Measurements from ENCODE around the gene JAKMIP1.

Gene JAKMIP1

GRCh38 chr4:6200011-6200921 is at the start of gene JAKMIP1:
Gene JAKMIP1, minus strand, starts transcription at chr4:6200549. Its CDS starts 87,699 bp downstream, at chr4:6112850.
- DNase-seq = peak; percentile 54

- no peak for DNase-seq
Observed at GRCh38 chr4:6248394-6248793, 48.0 kb upstream of the JAKMIP1 start.

- no peak for DNase-seq
Observed at GRCh38 chr4:6246170-6246634, 45.9 kb upstream of the JAKMIP1 start.

- DNase-seq = no peak
Observed at GRCh38 chr4:6245246-6246169, 45.2 kb upstream of the JAKMIP1 start.

GRCh38 chr4:6242271-6243029 is 42.1 kb upstream of the JAKMIP1 start:
- DNase-seq = no peak

GRCh38 chr4:6241062-6241845 is 40.9 kb upstream of the JAKMIP1 start:
- DNase-seq = no peak

GRCh38 chr4:6239968-6240367 is 39.6 kb upstream of the JAKMIP1 start:
- DNase-seq = no peak

- no peak for DNase-seq
Observed at GRCh38 chr4:6239486-6239885, 39.1 kb upstream of the JAKMIP1 start.

- no peak for DNase-seq
Observed at GRCh38 chr4:6236816-6237390, 36.6 kb upstream of the JAKMIP1 start.

- DNase-seq = no peak
Observed at GRCh38 chr4:6235901-6236640, 35.7 kb upstream of the JAKMIP1 start.

- no peak for DNase-seq
Observed at GRCh38 chr4:6235012-6235411, 34.7 kb upstream of the JAKMIP1 start.

GRCh38 chr4:6233929-6234328 is 33.6 kb upstream of the JAKMIP1 start:
- no peak for DNase-seq

GRCh38 chr4:6232836-6233785 is 32.8 kb upstream of the JAKMIP1 start:
- DNase-seq = no peak

GRCh38 chr4:6231663-6232165 is 31.4 kb upstream of the JAKMIP1 start:
- no peak for DNase-seq

GRCh38 chr4:6230827-6231662 is 30.7 kb upstream of the JAKMIP1 start:
- DNase-seq = no peak

- DNase-seq = no peak
Observed at GRCh38 chr4:6230502-6230785, 30.1 kb upstream of the JAKMIP1 start.

GRCh38 chr4:6229671-6230501 is 29.5 kb upstream of the JAKMIP1 start:
- no peak for DNase-seq

GRCh38 chr4:6229095-6229494 is 28.7 kb upstream of the JAKMIP1 start:
- no peak for DNase-seq
